ENCODE results near the gene CDK2.
"Not testable (repeated sequence)": the region's sequence is repeated elsewhere in the genome, so short reads cannot be mapped to it uniquely, and the experiment has no call there.

The CDK2 gene

DNA sequence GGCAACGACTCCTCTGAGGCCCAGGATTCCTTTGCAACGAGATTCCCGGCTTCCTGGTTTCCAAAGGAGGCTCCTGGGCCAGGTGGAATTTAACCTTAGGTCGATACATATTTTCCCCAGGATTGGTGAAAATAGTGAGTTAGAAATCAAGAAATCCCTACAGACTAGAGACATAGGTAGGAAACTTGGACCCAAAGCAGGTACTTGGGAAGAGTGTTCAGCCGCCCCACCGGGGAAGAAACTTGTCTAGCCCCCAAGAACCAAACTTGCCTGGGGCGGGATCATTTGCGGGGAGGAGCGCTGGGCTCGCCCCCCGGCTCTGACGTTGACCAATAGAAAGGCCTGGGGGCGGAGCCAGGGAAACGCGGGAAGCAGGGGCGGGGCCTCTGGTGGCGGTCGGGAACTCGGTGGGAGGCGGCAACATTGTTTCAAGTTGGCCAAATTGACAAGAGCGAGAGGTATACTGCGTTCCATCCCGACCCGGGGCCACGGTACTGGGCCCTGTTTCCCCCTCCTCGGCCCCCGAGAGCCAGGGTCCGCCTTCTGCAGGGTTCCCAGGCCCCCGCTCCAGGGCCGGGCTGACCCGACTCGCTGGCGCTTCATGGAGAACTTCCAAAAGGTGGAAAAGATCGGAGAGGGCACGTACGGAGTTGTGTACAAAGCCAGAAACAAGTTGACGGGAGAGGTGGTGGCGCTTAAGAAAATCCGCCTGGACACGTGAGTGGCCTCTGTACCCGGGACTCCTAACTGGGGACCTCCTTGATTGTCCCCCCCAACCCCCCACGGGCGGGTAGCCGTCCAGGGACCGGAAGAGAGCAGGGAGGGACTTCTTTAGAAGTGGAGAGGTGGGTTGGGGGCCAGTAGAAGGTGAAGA is at the start of gene CDK2:
Gene CDK2, plus strand, starts transcription at position 423 of the 874 bp plus-strand sequence. Its CDS starts 179 bp downstream, at position 602.
- TF ChIP-seq, protein P1, sequence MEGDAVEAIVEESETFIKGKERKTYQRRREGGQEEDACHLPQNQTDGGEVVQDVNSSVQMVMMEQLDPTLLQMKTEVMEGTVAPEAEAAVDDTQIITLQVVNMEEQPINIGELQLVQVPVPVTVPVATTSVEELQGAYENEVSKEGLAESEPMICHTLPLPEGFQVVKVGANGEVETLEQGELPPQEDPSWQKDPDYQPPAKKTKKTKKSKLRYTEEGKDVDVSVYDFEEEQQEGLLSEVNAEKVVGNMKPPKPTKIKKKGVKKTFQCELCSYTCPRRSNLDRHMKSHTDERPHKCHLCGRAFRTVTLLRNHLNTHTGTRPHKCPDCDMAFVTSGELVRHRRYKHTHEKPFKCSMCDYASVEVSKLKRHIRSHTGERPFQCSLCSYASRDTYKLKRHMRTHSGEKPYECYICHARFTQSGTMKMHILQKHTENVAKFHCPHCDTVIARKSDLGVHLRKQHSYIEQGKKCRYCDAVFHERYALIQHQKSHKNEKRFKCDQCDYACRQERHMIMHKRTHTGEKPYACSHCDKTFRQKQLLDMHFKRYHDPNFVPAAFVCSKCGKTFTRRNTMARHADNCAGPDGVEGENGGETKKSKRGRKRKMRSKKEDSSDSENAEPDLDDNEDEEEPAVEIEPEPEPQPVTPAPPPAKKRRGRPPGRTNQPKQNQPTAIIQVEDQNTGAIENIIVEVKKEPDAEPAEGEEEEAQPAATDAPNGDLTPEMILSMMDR (conservative IDR thresholded peaks at IDR 0.05) = no peak
- peak within 1 kb of the TSS; percentile 82 for H3K27ac ChIP-seq

DNA sequence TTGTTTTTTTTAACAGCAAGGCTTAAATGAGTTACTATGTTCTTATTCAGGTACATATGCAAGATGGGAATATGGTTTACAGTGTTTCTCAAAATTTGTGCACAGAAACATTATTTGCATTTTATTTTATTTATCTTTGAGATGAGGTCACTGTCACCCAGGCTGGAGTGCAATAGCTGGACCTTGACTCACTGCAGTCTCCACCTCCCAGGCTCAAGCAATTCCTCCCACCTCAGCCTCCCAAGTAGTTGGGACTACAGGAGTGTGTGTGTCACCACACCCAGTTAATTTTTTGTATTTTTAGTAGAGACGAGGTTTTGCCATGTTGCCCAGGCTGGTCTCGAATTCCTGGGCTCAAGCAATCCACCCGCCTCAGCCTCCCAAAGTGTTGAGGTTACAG is 47.6 kb upstream of the CDK2 start:
- H3K27ac ChIP-seq = peak overlapping the region; percentile 81; the same call in 1 of the 2 replicates

DNA sequence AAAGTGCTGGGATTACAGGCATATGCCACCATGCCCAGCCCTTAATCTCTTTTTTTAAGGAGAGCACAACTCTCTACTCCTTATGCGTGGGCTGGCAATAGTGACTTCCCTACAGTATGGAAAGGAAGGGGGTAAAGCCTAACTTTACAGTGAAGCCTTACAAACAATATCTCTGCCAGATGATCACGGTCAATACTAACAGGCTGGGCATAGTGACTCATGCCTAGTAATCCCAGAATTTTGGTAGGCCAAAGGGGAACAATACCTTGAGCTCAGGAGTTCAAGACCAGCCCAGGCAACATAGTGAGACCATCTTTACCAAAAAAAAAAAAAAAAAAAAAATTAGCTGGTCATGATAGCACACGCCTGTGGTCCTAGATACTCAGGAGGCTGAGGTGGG is 44.5 kb upstream of the CDK2 start:
- peak overlapping the region; percentile 81 for H3K27ac ChIP-seq
- TF ChIP-seq, protein P1 (conservative IDR thresholded peaks at IDR 0.05) = no peak

DNA sequence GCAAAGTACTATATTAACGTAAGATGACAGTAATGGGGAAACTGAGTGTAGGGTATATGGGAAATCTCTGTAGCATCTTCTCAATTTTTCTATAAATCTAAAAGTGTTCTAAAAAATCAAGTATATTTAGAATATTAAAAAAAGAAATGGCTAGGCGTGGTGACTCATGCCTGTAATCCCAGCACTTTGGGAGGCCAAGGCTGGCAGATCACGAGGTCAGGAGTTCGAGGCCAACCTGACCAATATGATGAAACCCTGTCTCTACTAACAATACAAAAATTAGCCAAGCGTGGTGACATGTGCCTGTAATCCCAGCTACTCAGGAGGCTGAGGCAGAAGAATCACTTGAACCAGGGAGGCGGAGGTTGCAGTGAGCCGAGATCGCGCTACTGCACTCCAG is 43.0 kb upstream of the CDK2 start:
- H3K27ac ChIP-seq = not testable (repeated sequence)

DNA sequence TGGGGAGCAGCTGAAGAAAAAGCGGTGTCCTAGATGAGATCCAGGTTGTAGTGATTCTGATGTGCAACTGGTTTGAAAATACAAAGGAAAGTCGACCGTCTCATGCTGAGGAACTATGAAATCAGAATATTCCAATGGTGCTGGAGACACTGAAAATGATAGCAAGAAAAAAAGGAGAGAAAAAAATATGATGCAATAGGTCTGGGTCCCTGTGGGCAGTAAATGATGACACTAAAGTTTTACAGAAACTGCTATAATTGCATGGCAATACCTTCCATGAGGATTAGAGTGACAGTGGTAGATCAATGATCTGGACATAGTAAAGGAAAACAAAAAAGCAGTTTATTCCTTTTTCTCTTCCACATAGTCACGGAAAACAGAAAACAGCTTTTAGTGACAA is 41.3 kb upstream of the CDK2 start:
- TF ChIP-seq, protein P1 (conservative IDR thresholded peaks at IDR 0.05) = no peak
- peak overlapping the region; percentile 100 for H3K27ac ChIP-seq

DNA sequence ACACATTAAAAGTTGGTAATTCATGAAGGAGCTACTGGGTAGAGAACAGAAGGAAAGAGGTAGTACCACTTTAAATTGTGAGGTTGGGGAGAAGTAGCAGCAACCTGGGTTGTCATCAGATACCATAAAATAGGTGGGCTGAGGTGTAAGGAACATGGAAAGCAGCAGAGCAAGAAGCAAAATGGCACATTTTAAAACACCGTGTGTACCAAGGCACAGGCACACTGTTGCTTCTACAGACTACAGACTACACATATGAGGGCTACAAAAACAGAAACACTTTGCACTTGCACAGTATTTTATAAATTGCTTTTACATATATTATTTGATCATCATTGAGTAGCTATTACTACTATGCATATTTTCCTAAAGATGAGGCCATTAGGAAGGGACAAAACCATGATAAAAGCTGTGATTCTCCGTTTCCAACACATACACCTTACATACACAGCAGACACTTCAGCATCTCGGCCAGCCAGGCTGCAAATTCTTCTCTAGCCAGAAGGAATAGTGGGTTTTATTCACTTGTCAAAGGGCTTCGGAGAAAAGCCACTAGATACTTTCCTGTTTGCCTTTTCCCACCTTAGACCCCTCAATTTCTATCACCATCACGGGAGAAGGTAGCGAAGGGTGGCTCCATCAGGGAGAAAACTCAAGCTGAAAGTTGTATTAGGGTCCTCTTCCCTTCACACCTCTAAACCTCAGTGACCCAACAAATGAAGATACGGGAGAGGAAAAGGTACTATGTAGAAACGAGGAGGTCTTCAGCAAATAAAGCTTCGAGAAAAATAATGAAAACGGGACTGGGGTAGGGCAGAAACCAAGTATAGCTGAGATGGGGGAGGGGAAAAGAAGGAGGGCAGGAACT is 40.5 kb upstream of the CDK2 start:
- H3K27ac ChIP-seq = peak overlapping the region; percentile 100
- TF ChIP-seq, protein P1 (conservative IDR thresholded peaks at IDR 0.05) = no peak

DNA sequence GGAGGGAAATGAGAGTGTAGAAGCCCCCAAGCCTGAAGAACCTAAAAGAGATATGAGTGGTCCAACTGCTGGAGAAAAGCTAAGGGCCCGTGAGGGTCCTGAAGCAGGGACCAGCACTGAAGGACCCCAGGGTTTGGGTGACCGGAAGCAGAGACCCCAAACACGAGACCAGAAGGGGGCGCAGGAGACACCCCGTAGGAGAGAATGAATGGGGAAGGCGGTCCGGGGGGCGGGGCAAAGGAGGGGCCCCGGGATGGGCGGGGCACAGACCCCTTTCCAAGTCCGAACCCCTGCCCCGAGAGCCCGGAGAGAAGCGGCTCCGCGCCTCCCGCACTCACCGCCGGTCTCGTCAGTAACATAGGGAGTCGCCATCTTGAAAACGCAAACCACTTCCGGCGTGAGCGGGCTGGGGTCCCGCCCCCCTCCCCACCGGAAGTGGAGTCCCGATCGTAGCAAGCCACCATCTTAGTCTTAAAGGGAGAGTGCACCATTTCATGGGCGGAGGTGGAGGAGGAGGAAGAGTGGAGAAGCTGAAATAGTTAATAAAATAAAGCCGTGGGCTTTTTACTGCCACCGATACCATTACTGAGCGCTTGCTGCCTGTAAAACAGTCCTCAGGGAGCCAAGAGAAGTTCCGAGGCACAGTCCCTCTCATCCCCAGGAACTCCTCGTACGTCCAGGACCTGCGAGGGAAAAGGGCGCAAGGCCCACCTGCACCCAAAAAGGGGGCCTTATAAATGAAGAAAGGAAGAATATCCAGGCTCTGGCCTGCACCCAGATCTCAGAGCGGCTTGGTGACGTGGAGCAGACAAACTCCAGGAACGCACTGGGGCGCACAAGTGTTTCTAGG is 39.7 kb upstream of the CDK2 start:
- peak overlapping the region; percentile 100 for H3K27ac ChIP-seq
- TF ChIP-seq, protein P1 (conservative IDR thresholded peaks at IDR 0.05) = peak; percentile 85

Measured in VCaP (cell line).